ENCODE results near the gene GEMIN2.
A peak's percentile ranks its signal among the peaks of the same experiment; 100 is the strongest.

The GEMIN2 gene

GRCh38 chr14:39174560-39175444 is 60.7 kb downstream of the GEMIN2 start, which contains the start of gene PNN:
TSS of gene PNN (plus strand) at chr14:39175254. CDS start at chr14:39175280, 26 bp downstream.
- H3K27me3 ChIP-seq (replicated peaks; ENCODE audit: control insufficient read depth, insufficient read depth, low read length): no peaks in the 10 kb centered on the region
- peaks cover 8% of the 10 kb centered on the region for H3K36me3 ChIP-seq (ENCODE audit: control insufficient read depth, insufficient read depth, low read length)
- peak within 1 kb of the TSS; percentile 82 for H3K4me3 ChIP-seq (replicated peaks; ENCODE audit: low read depth, low read length)
- no peak for TF ChIP-seq CTCF (IDR thresholded peaks at IDR 0.05; ENCODE audit: insufficient read depth, low read length, poor library complexity, severe bottlenecking)
- DNase-seq (ENCODE audit: extremely low read depth, insufficient read length): peak; percentile 98

GRCh38 chr14:39175445-39176262 is 61.5 kb downstream of the GEMIN2 start:
- no peaks in the 10 kb centered on the region for H3K27me3 ChIP-seq (replicated peaks; ENCODE audit: control insufficient read depth, insufficient read depth, low read length)
- peak; percentile 80 for DNase-seq (ENCODE audit: extremely low read depth, insufficient read length)
- TF ChIP-seq CTCF (IDR thresholded peaks at IDR 0.05; ENCODE audit: insufficient read depth, low read length, poor library complexity, severe bottlenecking): no peak
- H3K4me3 ChIP-seq (replicated peaks; ENCODE audit: low read depth, low read length): peak overlapping the region; percentile 82
- peaks cover 11% of the 10 kb centered on the region for H3K36me3 ChIP-seq (ENCODE audit: control insufficient read depth, insufficient read depth, low read length)

- Histone ChIP-seq H3K4me3 (replicated peaks; ENCODE audit: low read depth, low read length) (peak overlapping the region; percentile 82), H3K27me3 (replicated peaks; ENCODE audit: control insufficient read depth, insufficient read depth, low read length) (no peaks in the 10 kb centered on the region), H3K36me3 (ENCODE audit: control insufficient read depth, insufficient read depth, low read length) (peaks cover 18% of the 10 kb centered on the region)
- TF ChIP-seq CTCF (IDR thresholded peaks at IDR 0.05; ENCODE audit: insufficient read depth, low read length, poor library complexity, severe bottlenecking): no peak
- no peak for DNase-seq (ENCODE audit: extremely low read depth, insufficient read length)
These were observed 62.4 kb downstream of the GEMIN2 start for GRCh38 chr14:39176263-39177167.

- Histone ChIP-seq H3K36me3 (ENCODE audit: control insufficient read depth, insufficient read depth, low read length) (peaks cover 18% of the 10 kb centered on the region), H3K4me3 (replicated peaks; ENCODE audit: low read depth, low read length) (no peak overlapping the region), H3K27me3 (replicated peaks; ENCODE audit: control insufficient read depth, insufficient read depth, low read length) (no peaks in the 10 kb centered on the region)
- no peak for DNase-seq (ENCODE audit: extremely low read depth, insufficient read length)
- TF ChIP-seq CTCF (IDR thresholded peaks at IDR 0.05; ENCODE audit: insufficient read depth, low read length, poor library complexity, severe bottlenecking): no peak
These were observed 63.0 kb downstream of the GEMIN2 start for GRCh38 chr14:39177168-39177545.

GRCh38 chr14:39179042-39179441 is 64.9 kb downstream of the GEMIN2 start:
- peaks cover 23% of the 10 kb centered on the region for H3K36me3 ChIP-seq (ENCODE audit: control insufficient read depth, insufficient read depth, low read length)
- DNase-seq (ENCODE audit: extremely low read depth, insufficient read length): no peak
- H3K4me3 ChIP-seq (replicated peaks; ENCODE audit: low read depth, low read length): no peak overlapping the region
- no peak for TF ChIP-seq CTCF (IDR thresholded peaks at IDR 0.05; ENCODE audit: insufficient read depth, low read length, poor library complexity, severe bottlenecking)
- H3K27me3 ChIP-seq (replicated peaks; ENCODE audit: control insufficient read depth, insufficient read depth, low read length): no peaks in the 10 kb centered on the region

All from GM06990 (cell line).